ENCODE results near the gene MSH3.

The MSH3 gene
- 40.0 to 46.8 (median 44.5) reads per million in 4 donors for total RNA-seq

GRCh38 chr5:80654391-80655230 lies at the start of gene MSH3, which contains the start of gene DHFR:
TSS of gene MSH3 (plus strand) at chr5:80654652. CDS start at chr5:80654728, 76 bp downstream.
TSS of gene DHFR (minus strand) at chr5:80654983. CDS start at chr5:80654489, 494 bp downstream.
- peak; percentile 77 to 98 (median 83) for DNase-seq

DNA sequence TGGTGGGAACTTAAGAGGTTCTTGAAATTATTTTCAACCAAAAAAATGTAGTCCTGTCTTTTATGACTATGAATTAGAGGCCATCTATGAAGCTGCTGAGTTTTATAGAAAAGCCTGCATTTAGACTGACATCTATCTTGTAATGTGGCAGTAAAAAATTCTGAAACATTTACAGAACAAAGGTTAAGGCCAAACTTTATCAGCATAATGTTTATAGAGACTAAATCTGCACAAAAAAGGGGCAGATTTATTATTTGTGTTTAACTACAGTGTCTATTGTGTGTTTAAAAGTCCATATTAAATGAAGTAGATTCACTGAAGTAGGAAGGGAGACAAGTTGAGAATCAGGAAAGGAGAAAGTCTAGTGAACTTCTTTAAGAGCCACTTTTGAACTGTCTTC lies 47.1 kb upstream of the MSH3 start:
- DNase-seq, result no peak

DNA sequence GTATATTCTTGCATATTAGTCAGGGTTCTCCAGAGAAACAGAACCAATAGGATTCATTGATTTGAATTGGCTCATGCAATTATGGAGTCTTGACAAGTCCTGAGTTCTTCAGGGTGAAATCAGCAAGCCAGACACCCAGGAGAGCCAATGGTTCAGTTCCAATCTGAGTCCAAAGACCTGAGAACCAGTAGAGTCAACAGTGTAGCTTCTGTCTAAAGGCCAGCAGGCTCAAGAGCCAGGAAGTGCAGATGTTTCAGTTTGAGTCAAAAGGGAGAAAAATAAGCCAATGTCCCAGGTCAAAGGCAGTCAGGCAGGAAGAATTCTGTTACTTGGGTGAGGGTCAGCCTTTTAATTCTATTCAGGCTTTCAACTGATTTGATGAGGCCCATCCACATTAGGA lies 46.6 kb upstream of the MSH3 start:
- no peak for DNase-seq

- no peak for DNase-seq
Observed at GRCh38 chr5:80608731-80609130, 45.7 kb upstream of the MSH3 start.

- no peak for DNase-seq
Observed at GRCh38 chr5:80609692-80610091, 44.8 kb upstream of the MSH3 start.

GRCh38 chr5:80615266-80615914 lies 39.1 kb upstream of the MSH3 start:
- DNase-seq, result no peak

- DNase-seq, result no peak
Observed at GRCh38 chr5:80618438-80618837, 36.0 kb upstream of the MSH3 start.

- no peak for DNase-seq
Observed at GRCh38 chr5:80619086-80619485, 35.4 kb upstream of the MSH3 start.

DNA sequence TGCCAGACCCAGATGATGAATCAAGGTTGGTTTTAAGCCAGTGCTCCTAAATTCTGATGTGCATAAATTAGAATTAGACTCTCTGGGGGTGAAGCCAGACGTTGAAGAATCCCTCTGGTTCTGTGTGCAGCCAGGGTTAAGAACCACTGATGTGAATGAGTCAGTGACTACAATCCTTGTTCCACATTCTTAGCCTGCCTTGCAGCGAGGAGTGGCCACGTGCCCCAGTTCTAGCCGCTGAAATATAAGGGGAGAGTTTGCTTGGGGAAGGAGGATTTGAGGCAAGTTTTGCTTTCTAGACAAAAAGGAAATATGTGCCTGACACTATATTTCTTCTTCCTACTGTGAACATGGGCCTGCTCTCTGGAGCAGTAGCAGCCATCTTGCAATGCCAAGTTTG lies 34.2 kb upstream of the MSH3 start:
- no peak for DNase-seq

DNA sequence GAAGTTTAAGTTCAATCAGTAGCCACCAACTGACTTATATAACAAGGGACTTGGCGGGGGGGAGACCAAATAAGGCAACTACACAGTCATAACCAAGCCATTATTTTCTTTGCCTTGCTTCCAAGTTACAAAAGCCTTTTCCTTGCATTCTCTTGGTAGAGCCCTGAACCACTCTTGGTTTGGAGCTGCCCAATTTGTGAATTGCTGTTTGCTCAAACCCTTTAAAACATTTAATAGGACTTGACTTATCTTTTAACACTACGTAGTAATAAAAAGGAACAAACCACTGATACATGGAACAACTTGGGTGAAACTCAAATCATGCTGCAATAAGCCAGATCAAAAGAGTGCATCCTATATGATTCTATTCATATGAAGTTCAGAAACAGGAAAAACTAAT lies 31.7 kb upstream of the MSH3 start:
- no peak for DNase-seq

GRCh38 chr5:80623999-80624398 lies 30.5 kb upstream of the MSH3 start:
- no peak for DNase-seq

DNA sequence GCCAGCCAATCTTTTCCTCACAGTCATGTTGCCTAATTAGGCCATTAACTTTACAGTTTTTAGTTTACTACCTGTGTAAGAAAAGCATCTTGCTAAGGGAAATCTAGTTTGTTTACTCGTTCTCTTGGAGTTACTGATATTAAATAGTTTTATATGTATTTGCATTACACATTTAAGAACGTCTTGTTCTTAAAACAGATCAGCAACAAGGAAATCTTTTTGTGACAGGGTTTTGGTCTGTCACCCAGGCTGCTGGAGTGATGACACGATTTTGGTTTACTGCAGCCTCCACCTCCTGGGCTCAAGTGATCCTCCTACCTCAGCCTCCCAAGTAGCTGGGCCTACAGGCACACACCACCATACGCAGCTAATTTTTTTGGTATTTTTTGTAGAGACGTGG lies 29.2 kb upstream of the MSH3 start:
- no peak for DNase-seq

- DNase-seq, result no peak
Observed at GRCh38 chr5:80629281-80629680, 25.2 kb upstream of the MSH3 start.

- no peak for DNase-seq
Observed at GRCh38 chr5:80631278-80632259, 22.9 kb upstream of the MSH3 start.

DNA sequence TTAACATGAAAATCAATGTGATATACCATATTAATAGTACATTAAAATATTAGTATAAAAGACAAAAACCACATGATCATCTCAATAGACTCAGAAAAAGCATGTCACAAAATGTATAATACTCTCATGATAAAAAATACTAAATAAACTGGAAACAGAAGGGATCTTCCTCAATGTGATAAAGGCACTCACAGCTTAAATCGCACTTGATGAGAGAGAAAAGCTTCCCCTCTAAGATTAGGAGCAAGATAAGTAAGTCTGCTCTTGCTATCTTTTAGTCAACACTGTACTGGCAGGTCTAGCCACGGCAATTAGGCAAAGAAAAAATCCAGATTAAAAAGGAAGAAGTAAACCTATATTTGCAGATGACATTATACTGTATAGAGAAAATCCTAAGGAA lies 21.8 kb upstream of the MSH3 start:
- no peak for DNase-seq

DNA sequence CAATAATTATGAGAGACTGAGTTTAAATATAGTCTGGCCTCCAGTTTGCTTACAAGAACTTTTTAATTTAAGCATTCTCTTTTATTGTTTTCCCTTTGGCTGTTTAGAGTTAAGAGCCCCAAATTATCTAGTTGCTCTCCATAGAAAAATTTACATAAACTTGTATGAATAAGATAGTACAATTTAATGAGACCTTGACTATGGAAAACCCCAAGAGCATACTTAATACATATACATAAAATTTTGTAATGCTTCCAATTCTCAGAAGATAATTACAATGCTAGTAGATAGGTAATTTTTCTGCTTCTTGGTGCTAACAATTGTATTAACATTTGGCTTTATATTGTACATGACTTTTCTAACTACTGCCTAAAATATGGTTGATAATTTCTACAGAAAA lies 20.3 kb upstream of the MSH3 start:
- no peak for DNase-seq

DNA sequence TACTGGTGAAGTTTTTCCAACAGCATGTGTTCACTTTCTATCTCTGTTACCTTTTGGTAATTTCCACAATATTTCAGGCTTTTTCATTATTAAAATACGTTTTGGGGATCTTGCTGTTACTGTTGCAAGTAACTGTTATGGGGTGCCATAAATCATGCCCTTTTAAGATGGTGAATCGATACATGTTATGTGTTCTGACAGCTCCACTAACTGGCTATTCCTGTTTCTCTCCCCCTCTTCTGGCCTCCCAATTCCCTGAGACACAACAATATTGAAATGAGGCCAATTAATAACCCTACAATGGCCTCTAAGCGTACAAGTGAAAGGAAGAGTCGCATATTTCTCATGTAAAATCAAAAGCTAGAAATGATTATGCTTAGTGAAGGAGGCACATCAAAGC lies 13.1 kb upstream of the MSH3 start:
- no peak for DNase-seq

GRCh38 chr5:80644900-80645299 lies 9.6 kb upstream of the MSH3 start:
- DNase-seq, result no peak

GRCh38 chr5:80646926-80647325 lies 7.5 kb upstream of the MSH3 start:
- no peak for DNase-seq

DNA sequence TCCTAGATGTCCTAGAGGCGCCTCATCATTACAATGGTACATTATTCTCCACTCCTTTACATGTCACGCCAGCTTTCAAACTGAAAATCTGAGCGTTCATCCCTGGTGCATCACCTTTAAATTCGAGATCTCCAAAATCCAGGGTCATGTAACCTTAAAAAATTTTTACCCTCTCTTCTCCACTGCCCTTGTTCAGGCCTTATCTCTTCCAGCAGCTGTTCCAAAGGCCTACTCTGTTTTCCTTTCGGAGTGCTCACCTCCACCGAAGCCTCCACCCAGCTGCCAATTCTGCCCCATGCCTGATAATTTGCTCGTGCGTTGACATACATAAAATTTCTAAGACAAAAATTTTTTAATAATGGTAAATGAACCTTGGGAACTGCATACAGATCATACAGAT lies 950 bp upstream of the MSH3 start:
- DNase-seq, result no peak

DNA sequence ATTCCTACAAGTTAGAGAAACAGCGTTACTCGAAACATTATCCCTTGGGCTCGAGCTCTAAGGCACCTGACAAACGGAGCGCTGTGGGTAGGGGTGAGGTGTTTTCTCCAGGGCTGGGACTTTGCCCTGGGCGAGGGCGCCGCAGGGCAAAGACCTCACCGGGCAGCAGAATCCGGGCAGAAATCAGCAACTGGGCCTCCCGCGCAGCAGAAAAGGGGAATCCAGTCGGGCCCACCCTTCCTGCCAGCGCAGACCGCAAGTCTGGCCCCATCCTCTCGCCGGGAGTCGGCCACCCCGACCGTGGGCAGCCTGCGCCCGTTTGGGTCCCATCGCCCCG lies 430 bp upstream of the MSH3 start:
- DNase-seq, result peak in 3 of 5 donors; percentile 3 to 65 (median 15)

- peak in 1 of 5 donors; percentile 47 for DNase-seq
Observed at GRCh38 chr5:80655231-80655774, 851 bp downstream of the MSH3 start.

GRCh38 chr5:80656425-80656824 lies 2.0 kb downstream of the MSH3 start:
- DNase-seq, result no peak

Data from T-helper 1 cell (primary cell).